Measurements from ENCODE around the gene DHX8.
"Not testable (repeated sequence)": the region's sequence is repeated elsewhere in the genome, so short reads cannot be mapped to it uniquely, and the experiment has no call there.

The DHX8 gene

DNA sequence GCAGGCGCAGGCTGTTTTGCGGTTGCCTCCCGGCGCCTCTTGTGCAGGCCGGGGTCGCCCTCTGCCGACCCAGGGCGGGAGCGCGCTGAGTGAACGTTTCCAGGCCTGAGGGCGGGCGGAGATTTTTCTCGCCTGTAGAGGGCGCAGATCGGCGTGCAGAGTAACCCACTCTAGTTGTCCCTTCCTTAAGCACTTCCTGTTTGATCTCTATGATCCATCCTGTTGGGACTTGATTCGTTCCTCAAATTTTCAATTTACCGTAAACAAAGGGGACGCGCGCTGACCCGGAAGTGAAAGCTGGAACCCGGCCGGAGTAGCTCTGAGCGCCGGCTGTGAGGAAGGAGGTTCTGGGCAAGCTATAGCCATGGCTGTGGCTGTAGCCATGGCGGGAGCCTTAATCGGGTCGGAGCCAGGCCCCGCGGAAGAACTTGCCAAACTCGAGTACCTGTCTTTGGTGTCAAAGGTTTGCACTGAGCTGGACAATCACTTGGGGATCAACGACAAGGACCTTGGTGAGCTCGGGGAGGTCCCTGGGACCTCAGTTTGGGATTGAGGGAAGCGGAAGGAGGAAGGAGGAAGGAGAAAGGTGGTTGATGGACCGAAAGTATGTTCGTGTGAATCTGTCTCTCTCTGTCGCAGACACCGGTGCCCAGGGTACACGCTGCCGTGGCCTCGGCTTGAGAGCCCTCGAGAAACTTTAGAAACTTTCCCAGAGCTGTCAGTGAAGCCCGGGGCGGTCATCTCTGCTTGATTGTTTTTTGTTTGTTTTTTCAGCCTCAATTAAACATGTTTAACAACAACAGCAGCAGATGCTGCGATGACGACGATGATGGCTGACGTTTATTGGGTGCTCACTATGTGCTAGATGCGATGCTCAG, at the start of gene DHX8:
TSS of gene DHX8 (plus strand) at position 302 of the 878 bp plus-strand sequence. CDS start at position 365, 63 bp downstream.
- peak; percentile 99 for DNase-seq

DNA sequence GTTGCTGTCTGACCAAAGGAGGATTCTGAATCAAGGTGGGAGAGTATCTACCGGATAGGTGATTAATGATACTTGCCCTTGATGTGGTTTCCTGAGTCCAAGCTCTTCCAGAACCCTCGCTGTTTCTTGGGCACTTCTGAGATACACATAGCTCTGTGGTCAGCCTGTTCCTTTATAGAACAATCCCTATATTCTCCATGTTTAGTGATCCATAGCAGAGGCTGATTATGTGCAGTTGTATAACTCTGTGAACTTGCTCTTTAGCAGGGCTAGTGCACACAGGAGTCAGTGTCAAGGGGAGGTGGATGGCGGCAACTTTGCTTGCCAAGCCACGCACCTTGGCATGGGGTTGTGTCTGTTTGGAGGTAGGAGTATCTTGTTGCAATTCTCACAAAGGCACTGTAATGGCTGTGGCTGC, 48.9 kb upstream of the DHX8 start:
- no peak for DNase-seq

- no peak for DNase-seq
Observed at GRCh38 chr17:43437756-43438155, 46.0 kb upstream of the DHX8 start.

GRCh38 chr17:43438626-43439025, 45.1 kb upstream of the DHX8 start:
- no peak for DNase-seq

GRCh38 chr17:43439041-43439440, 44.7 kb upstream of the DHX8 start:
- DNase-seq = no peak

DNA sequence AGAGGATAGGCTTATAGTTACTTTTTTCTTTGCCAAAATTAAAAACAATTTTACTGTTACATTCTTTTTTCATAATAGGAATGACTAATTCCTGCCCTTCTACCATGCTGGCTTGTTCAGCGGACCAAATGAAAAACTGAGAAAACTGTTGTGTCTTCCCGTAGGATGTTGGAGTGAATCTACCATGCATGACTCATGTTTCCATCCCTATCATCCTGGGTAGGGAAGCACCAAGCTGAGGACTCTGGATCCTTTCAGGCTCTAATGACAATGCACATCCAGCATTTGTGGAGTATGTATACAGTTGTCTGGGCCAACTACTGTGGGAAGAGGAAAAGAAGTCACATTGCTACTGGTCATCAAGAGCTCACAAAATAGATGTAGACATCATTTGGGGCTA, 41.1 kb upstream of the DHX8 start:
- DNase-seq = no peak

- DNase-seq = no peak
Observed at GRCh38 chr17:43443381-43443780, 40.4 kb upstream of the DHX8 start.

DNA sequence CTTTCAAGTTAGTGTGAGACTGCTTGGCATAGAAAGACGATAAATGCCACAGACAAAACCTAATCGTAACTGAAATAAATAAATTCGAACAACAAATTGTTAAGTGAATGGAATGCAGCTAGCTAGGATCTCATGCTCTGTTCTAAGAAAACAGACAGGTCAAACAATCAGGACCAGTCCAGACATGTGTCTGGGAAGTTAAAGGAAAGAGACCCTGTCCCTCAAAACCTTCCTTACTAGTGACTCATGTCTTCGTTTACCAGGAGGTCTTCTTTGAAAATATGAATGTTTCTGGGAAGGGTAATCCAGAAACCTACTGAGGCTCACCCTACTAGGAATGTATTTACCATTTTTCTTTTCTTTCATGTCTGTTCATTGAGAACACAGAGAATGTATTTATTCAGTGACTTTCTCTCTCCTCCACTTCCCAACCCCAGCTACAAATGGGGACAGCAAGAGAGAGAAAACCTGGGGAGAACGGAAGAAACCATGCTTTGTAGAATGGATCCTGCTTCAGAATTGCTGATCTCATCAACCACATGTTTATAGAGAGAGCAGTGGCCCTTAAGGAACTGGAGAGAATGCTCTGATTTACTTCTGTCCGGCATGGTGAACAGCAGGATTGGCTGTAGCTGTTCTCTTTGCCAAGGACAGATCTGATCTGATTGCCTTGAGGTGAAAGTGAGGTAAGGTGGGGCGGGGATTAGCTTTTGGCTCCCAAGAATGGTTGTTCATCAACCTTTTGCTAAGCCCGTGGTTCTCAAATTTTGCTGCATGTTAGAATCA, 39.4 kb upstream of the DHX8 start:
- DNase-seq = no peak

GRCh38 chr17:43445009-43445589, 38.7 kb upstream of the DHX8 start:
- DNase-seq = no peak

- DNase-seq = no peak
Observed at GRCh38 chr17:43446773-43447172, 37.0 kb upstream of the DHX8 start.

- DNase-seq = no peak
Observed at GRCh38 chr17:43448720-43449469, 34.9 kb upstream of the DHX8 start.

DNA sequence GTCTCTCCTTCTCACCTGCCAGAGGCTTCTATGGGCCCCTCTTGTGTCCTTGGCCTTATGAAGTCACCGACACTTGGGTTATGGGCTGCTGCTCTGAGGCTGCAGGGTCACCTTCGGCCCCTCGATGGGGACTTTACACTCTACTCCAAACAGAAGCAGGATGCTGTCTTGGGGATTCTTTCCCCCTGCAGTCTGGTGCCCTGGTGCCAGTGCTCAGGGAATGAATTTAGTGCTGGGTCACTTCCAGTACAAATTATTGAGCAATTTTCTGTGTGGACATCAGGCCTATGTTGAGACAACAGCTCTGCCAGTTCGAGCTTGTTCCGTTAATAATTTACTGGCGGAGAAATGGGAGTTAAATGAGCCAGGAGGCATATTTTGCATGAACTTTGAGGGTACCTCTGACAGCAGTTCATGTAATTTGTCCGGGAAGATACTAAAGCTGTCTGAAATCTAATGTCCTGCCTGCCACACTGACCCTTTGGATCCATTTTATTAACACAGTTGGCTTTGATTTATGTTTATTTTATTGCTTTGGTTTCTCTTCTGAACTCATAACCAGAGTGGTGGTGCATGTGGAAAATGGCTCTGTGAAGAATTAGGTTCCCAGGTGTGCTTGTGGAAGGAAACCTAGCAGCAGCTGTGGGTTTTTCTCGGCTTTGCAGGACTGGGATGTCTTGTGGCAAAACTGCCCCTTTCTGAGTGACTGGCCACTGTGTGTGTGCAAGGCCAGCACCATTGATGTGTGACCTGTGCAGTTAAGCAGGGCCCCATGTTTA, 34.1 kb upstream of the DHX8 start:
- no peak for DNase-seq

DNA sequence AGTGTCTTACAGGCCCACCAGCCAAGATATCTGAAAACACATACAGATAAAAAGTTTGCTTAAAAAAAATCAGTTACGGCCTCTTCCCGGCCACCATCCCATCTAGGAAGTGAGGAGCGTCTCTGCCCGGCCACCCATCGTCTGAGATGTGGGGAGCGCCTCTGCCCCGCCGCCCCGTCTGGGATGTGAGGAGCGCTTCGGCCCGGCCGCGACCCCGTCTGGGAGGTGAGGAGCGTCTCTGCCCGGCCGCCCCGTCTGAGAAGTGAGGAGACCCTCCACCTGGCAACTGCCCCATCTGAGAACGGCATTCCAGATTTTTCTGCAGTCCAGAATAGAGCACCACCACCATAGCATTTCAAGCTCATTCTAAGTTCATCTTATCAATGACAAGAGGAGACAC, 33.0 kb upstream of the DHX8 start:
- DNase-seq = not testable (repeated sequence)

- DNase-seq = not testable (repeated sequence)
Observed at GRCh38 chr17:43451741-43452140, 32.0 kb upstream of the DHX8 start.

DNA sequence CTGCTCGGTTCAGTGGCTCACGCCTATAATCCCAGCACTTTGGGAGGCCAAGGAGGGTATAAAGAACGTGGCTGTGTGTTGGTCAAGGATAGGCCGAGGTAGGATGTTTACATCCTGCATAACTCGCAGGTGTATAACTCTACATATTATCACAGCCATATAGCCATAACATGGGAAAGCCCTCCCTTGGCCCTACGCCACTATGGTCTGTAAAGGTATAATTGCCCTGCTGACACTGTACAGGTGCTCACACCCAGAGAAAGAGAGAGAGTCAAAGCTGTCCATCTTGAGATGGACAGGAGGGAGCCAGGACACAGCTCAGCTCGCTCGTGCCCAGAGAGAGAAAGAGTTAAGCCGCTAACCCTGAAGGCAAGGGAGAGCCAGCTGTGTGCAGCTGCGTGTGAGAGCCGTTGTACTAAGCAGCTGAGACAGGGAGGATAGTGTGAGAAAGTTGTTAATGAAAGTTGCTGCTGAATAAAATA, 30.4 kb upstream of the DHX8 start:
- no peak for DNase-seq

GRCh38 chr17:43454868-43455267, 28.9 kb upstream of the DHX8 start:
- no peak for DNase-seq

- no peak for DNase-seq
Observed at GRCh38 chr17:43456029-43456428, 27.7 kb upstream of the DHX8 start.

DNA sequence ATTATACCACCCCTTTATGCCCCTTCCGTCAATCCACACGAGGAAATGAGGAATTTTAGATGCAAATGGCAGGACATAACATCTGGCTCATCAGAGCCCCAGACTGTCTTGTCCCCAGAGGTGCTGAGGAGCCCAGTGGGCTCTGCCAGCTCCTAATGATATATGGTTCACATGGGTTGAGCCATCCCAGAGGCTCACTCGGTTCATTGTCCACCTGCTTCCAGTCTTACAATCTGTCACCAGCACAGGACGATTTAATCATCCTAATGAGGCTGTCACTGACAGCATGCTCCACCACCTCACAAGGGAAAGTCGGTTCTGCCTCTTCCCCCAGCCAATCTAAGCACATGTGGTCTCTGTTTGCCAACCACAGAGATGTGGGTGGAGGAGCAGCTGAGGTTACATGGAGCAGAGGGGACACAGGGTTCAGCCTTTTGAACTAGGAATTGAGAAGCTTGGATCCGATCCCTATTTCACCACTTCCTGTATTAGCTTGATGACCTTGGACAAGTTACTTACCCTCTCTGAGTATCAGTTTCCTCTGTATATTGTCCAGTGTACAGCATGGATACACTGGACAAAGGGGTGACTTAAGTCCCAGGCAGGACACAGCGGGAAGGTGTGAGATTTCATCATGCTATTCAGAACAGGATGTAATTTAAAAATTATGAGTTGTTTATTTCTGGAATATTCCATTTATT, 27.0 kb upstream of the DHX8 start:
- no peak for DNase-seq

GRCh38 chr17:43457362-43457692, 26.4 kb upstream of the DHX8 start:
- no peak for DNase-seq

DNA sequence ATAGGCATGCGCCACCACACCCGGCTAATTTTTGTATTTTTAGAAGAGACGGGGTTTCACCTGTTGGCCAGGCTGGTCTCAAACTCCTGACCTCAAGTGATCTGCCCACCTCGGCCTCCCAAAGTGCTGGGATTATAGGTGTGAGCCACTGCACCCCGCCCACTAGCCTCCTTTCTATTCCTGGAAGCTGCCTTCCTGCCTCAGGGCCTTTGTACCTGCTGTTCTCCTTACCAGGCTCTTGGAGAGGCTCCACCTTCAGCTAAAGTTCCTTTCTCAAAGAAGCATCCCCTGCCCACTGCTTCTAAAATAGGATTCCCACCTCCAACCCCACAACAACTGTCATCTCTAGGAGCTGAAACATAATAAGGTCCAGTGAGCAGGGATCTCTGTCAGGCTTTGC, 23.9 kb upstream of the DHX8 start:
- not testable (repeated sequence) for DNase-seq

GRCh38 chr17:43461185-43461584, 22.6 kb upstream of the DHX8 start:
- no peak for DNase-seq
